Keratinocyte (primary cell): ENCODE results near the gene HEMGN. TPM values are rescaled to one million over a fixed set of nuclear protein-coding genes. Genes with fewer than 3 reads are reported as not detected.

Source experiments
- DNase-seq: peaks from one replicate; pipeline ENCODE4 v3.0.0-alpha.2; 2011; ENCODE audit warnings: low read depth, missing footprints, low spot score
- FAIRE-seq: peaks from 2 replicates; lab custom pipeline; 2011; peaks lifted over from hg19 to GRCh38; lab: Jason Lieb, UNC
- H2AFZ ChIP-seq: 2 replicates; pipeline ENCODE4 v1.6.0; 2012; ENCODE audit warnings: low read length, control low read depth, inconsistent platforms; ENCODE audit not compliant: control insufficient read depth
- H3K27ac ChIP-seq: 2 replicates; pipeline ENCODE4 v1.5.1; 2011; ENCODE audit warnings: low read length; ENCODE audit not compliant: control insufficient read depth, insufficient read depth
- H3K27me3 ChIP-seq: 3 replicates; pipeline ENCODE4 v1.6.0; 2011; ENCODE audit warnings: low read length; ENCODE audit not compliant: control insufficient read depth, insufficient read depth; ENCODE audit errors: extremely low read depth
- H3K36me3 ChIP-seq, 2 experiments: 2 replicates in 1 of 2; 3 replicates in 1 of 2; pipeline ENCODE4 v1.5.1; 2011; ENCODE audit warnings: low read length in 2 of 2, mild to moderate bottlenecking in 1 of 2; ENCODE audit not compliant: control insufficient read depth in 2 of 2, insufficient read depth in 2 of 2; ENCODE audit errors: extremely low read depth in 1 of 2
- H3K4me1 ChIP-seq: 3 replicates; pipeline ENCODE4 v1.5.1; 2011; ENCODE audit warnings: low read length; ENCODE audit not compliant: control insufficient read depth, insufficient read depth; ENCODE audit errors: extremely low read depth
- H3K4me2 ChIP-seq: 3 replicates; pipeline ENCODE4 v1.6.0; 2011; ENCODE audit warnings: low read depth, low read length; ENCODE audit not compliant: control insufficient read depth, insufficient read depth; ENCODE audit errors: extremely low read depth
- H3K4me3 ChIP-seq, 3 experiments: fragments of 200-600 bp in 1 of 3; sonication (generic) in 1 of 3; 2 replicates in 2 of 3; 3 replicates in 1 of 3; pipeline ENCODE4 v1.5.1; 2011 to 2016; ENCODE audit warnings: low read length in 3 of 3, mild to moderate bottlenecking in 3 of 3, control low read depth in 2 of 3, inconsistent platforms in 1 of 3, low read depth in 1 of 3, mixed read lengths in 1 of 3, mixed run types in 1 of 3, moderate library complexity in 1 of 3; ENCODE audit not compliant: control insufficient read depth in 2 of 3, insufficient read depth in 2 of 3; ENCODE audit errors: extremely low read depth in 1 of 3
- H3K79me2 ChIP-seq: 2 replicates; pipeline ENCODE4 v1.6.0; 2012; ENCODE audit warnings: low read length; ENCODE audit not compliant: control insufficient read depth, insufficient read depth
- H3K9ac ChIP-seq: 3 replicates; pipeline ENCODE4 v1.6.0; 2011; ENCODE audit warnings: low read length; ENCODE audit not compliant: control insufficient read depth, insufficient read depth; ENCODE audit errors: extremely low read depth
- H3K9me1 ChIP-seq: 3 replicates; pipeline ENCODE4 v1.6.0; 2011; ENCODE audit warnings: low read length; ENCODE audit not compliant: control insufficient read depth, insufficient read depth; ENCODE audit errors: extremely low read depth
- H3K9me3 ChIP-seq: 2 replicates; pipeline ENCODE4 v1.5.1; 2012; ENCODE audit warnings: low read depth, low read length; ENCODE audit not compliant: control insufficient read depth
- H4K20me1 ChIP-seq: 3 replicates; pipeline ENCODE4 v1.6.0; 2011; ENCODE audit warnings: low read length; ENCODE audit not compliant: control insufficient read depth, insufficient read depth; ENCODE audit errors: extremely low read depth
- EZH2 ChIP-seq: IDR thresholded peaks from one replicate; pipeline ENCODE4 v1.6.1; 2012; ENCODE audit warnings: inconsistent platforms, mild to moderate bottlenecking, low read length, moderate library complexity
- dilution Hi-C: fragments of 300-500 bp; cut with MboI; formaldehyde crosslinking; loops from one replicate; pipeline ENCODE4 v1.7.0; 2020; ENCODE audit warnings: low sequenced_read_pairs; ENCODE audit not compliant: extremely low pct_ligation_motif_present
- polyA plus RNA-seq, 5 experiments: library from polyadenylated mRNA; depleted of rRNA in 3 of 5; stranded (reverse) in 3 of 5; stranded (forward) in 1 of 5; unstranded in 1 of 5; fragments of >200 nt; gene quantifications; 1 replicate in 1 of 5; 2 replicates in 3 of 5; 3 replicates in 1 of 5; pipeline versions ENCODE4 v1.2.1 to v1.2.3, GENCODE V29; 2011 to 2012; ENCODE audit warnings: missing spikeins in 2 of 5, low read depth in 1 of 5, low replicate concordance in 1 of 5
- TF ChIP-seq, protein P1 (sequence below), 3 experiments: IDR thresholded peaks in 1 of 3; conservative IDR thresholded peaks in 1 of 3; optimal IDR thresholded peaks in 1 of 3; 2 replicates in 2 of 3; 3 replicates in 1 of 3; pipeline versions ENCODE3 to v1.5.1; 2011; ENCODE audit warnings: low read length in 3 of 3, mild to moderate bottlenecking in 3 of 3, moderate library complexity in 2 of 3, control low read depth in 1 of 3, inconsistent platforms in 1 of 3; ENCODE audit not compliant: insufficient read depth in 2 of 3; ENCODE audit errors: extremely low read depth in 1 of 3

HEMGN gene
- polyA plus RNA-seq, 1 donor (not counting 4 experiments of a cell fraction or from before 2014, with no cell fraction given), result not detected

DNA sequence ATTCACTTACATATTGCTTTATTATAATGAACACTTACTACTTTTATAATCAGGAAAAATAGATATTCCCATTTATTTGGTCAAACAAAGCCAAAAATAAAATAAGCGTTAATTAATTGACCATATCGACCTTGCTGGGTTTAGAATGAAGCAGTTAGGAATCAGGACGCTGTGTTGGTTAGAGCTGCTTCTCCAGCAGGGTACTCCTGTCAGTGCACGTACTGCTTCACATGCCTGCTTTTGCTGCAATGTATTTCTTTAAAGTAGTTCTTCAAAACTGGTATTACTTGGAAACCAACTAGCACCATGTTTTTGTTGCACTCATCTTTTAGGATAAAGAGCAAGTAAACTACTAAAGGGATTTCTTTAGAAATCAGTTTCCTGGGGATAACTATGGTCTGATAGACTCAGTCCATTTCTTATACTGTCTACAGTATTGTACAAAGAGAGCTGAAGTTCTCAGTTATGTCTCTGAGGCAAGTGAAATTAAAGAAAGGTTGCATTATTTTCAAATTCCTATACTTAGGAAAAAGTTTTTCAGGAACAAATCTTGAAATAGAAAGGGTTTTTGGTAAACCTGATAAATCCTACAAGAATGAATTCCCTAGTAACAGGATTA, 8.9 kb downstream of the HEMGN start:
- TF ChIP-seq, protein P1, sequence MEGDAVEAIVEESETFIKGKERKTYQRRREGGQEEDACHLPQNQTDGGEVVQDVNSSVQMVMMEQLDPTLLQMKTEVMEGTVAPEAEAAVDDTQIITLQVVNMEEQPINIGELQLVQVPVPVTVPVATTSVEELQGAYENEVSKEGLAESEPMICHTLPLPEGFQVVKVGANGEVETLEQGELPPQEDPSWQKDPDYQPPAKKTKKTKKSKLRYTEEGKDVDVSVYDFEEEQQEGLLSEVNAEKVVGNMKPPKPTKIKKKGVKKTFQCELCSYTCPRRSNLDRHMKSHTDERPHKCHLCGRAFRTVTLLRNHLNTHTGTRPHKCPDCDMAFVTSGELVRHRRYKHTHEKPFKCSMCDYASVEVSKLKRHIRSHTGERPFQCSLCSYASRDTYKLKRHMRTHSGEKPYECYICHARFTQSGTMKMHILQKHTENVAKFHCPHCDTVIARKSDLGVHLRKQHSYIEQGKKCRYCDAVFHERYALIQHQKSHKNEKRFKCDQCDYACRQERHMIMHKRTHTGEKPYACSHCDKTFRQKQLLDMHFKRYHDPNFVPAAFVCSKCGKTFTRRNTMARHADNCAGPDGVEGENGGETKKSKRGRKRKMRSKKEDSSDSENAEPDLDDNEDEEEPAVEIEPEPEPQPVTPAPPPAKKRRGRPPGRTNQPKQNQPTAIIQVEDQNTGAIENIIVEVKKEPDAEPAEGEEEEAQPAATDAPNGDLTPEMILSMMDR (optimal IDR thresholded peaks at IDR 0.05 in 1 of 3, IDR thresholded peaks at IDR 0.05 in 1 of 3, conservative IDR thresholded peaks at IDR 0.05 in 1 of 3; ENCODE audit: extremely low read depth in 1 of 3, insufficient read depth in 2 of 3, low read length in 3 of 3), result no peak
- Histone ChIP-seq H4K20me1 (no peaks in the 10 kb centered on the region), H3K4me3 (no peak overlapping the region), H3K36me3 (no peaks in the 10 kb centered on the region), H3K4me1 (no peaks in the 10 kb centered on the region), H3K4me2 (no peak overlapping the region), H3K79me2 (no peaks in the 10 kb centered on the region), H3K27ac (no peak overlapping the region), H3K9me1 (no peaks in the 10 kb centered on the region), H2AFZ (no peak overlapping the region), H3K9me3 (no peaks in the 10 kb centered on the region), H3K9ac (no peak overlapping the region), H3K27me3 (peaks cover 6% of the 10 kb centered on the region)
- FAIRE-seq, result no peak
- dilution Hi-C loops, result no loop called here
- no peak for DNase-seq

DNA sequence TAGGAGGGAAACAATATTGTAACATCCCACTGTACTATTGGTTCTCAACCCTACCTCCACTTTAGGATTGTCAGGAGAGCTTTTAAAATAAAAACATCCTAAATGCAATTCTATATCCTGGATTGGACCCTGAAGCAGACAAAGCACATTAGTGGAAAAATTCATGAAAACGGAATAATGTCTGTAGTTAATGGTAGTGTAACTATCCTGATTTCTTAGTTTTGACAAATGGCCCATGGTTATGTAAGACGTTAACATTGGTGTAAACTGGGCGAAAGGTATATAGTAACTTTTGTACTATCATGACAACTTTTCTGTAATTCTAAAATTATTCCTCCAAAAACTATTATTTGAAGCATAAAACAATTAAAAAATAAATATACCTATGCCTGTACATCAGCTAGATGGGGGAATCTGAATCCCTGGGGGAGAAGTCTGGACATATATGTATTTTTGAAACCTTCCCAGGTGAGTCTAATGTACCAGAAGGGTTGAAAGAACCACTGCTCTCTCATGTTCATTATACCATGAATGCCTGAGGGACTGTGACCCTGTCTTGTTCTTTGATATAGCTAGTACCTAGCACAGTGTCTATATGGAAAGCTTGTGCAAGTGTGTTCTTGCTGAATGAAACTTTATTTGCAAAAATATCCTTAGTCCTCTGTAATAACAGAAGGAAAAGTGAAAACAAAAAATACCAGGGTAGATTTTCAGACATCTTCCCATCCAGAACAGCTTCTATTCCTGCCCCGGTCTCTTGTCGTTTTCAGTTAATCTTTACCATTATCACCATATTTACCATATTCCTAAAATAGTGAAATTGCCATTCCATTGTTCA, 12.3 kb downstream of the HEMGN start:
- DNase-seq (no peak), FAIRE-seq (no peak)
- H4K20me1 ChIP-seq, result no peaks in the 10 kb centered on the region
- no peak overlapping the region for H3K4me3 ChIP-seq
- no peaks in the 10 kb centered on the region for H3K9me3 ChIP-seq
- H3K27ac ChIP-seq, result no peak overlapping the region
- no peaks in the 10 kb centered on the region for H3K36me3 ChIP-seq
- TF ChIP-seq EZH2, result no peak
- TF ChIP-seq, protein P1 (optimal IDR thresholded peaks at IDR 0.05 in 1 of 3, IDR thresholded peaks at IDR 0.05 in 1 of 3, conservative IDR thresholded peaks at IDR 0.05 in 1 of 3; ENCODE audit: extremely low read depth in 1 of 3, insufficient read depth in 2 of 3, low read length in 3 of 3), result no peak
- no peak overlapping the region for H3K4me2 ChIP-seq
- dilution Hi-C loops, result no loop called here
- peaks cover 17% of the 10 kb centered on the region for H3K4me1 ChIP-seq
- H3K9me1 ChIP-seq, result no peaks in the 10 kb centered on the region
- H2AFZ ChIP-seq, result no peak overlapping the region
- no peak overlapping the region for H3K9ac ChIP-seq
- H3K27me3 ChIP-seq, result peaks cover 3% of the 10 kb centered on the region
- H3K79me2 ChIP-seq, result no peaks in the 10 kb centered on the region
